GM12873 (cell line): ENCODE measurements around the gene POR.

Source experiments
- TF ChIP-seq, protein P1 (sequence below): IDR thresholded peaks from 2 replicates; pipeline ENCODE4 v1.5.1; 2012; ENCODE audit warnings: low read depth, mild to moderate bottlenecking, moderate library complexity, low read length, control low read depth; ENCODE audit not compliant: insufficient read depth; ENCODE audit errors: missing control alignments

Gene POR

DNA sequence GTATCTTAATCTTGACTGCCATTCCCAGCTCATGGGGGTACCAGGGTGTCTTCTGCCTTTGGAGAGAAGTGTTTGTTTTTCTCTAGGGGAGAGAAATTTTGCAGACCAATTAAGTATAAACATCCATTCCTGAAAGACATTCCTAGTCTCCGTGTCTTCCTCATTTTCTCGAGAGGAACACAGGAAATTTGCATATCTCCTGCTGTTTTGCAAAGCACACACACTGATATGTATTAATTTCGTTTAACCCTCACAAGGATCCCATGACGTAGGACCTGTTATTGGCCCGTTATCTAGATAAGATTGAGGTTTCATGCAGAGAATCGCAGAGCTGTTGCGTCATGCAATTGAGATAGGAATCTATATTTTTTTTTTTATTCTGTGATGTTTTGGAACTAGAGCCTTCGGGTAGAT is 35.2 kb upstream of the POR start:
- TF ChIP-seq, protein P1, sequence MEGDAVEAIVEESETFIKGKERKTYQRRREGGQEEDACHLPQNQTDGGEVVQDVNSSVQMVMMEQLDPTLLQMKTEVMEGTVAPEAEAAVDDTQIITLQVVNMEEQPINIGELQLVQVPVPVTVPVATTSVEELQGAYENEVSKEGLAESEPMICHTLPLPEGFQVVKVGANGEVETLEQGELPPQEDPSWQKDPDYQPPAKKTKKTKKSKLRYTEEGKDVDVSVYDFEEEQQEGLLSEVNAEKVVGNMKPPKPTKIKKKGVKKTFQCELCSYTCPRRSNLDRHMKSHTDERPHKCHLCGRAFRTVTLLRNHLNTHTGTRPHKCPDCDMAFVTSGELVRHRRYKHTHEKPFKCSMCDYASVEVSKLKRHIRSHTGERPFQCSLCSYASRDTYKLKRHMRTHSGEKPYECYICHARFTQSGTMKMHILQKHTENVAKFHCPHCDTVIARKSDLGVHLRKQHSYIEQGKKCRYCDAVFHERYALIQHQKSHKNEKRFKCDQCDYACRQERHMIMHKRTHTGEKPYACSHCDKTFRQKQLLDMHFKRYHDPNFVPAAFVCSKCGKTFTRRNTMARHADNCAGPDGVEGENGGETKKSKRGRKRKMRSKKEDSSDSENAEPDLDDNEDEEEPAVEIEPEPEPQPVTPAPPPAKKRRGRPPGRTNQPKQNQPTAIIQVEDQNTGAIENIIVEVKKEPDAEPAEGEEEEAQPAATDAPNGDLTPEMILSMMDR = no peak

GRCh38 chr7:75880242-75880641 is 34.7 kb upstream of the POR start:
- TF ChIP-seq, protein P1 = no peak

DNA sequence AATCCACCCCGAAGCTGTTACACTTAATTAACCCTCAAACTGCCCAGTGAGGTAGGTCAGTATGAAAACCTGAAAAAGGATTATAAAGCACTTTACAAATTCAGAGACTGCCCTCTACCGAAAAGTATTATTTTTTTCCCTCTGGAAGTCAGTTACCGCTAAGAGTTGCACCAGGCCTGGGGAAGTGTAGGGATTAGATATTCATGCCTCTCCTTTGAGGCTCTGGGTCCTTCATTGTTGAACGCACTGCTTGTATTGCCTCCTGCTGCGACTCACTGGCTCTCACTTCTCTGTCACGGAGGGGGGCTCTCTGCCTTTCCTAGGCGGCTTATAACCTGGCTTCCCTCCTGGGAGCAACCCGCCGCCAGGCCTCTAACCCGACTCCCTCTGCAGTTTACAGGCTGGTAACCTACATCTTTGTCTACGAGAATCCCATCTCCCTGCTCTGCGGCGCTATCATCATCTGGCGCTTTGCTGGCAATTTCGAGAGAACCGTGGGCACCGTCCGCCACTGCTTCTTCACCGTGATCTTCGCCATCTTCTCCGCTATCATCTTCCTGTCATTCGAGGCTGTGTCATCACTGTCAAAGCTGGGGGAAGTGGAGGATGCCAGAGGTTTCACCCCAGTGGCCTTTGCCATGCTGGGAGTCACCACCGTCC is 33.4 kb upstream of the POR start:
- TF ChIP-seq, protein P1 = no peak

DNA sequence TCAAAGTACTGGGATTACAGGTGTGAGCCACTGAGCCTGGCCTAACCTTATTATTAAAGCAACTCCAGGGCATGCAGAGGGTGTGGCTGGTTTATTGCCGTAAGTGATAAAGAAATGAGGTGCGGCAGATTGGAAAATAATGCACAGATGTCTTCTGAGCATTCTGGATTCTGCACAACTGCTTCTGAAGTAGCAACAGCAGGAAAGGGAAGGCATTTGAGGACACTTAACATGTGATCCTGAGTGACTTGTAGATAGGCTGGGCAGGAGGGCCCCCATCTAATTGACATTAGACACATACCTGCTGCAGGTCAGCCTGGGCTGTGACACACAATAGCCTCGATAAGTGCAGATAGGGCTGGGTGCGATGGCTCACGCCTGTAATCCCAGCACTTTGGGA is 30.5 kb upstream of the POR start:
- TF ChIP-seq, protein P1 = no peak

GRCh38 chr7:75885036-75885435 is 29.9 kb upstream of the POR start:
- TF ChIP-seq, protein P1 = no peak

DNA sequence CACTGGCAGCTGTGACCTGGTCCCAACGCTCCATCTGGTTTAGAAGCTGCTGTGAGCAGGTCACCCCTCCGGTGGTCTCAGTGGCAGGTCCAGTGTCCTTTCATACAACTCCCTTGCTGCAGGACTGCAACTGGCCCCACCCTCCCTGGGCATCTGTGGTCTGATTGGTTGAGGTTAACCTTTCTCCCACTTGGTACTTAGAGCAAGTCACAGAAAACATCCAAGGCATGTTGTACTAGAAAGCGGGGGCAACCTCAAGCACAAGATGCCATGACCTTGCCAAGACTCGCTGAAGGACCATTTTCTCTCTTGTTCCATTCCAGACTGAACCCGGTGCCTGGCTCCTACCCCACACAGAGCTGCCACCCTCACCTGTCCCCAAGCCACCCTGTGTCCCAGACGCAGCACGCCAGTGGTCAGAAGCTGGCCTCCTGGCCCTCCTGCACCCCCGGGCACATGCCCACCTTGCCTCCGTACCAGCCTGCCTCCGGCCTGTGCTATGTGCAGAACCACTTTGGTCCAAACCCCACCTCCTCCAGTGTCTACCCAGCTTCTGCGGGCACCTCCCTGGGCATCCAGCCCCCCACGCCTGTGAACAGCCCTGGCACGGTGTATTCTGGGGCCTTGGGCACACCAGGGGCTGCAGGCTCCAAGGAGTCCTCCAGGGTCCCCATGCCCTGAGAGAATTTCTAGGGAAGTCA is 27.1 kb upstream of the POR start:
- TF ChIP-seq, protein P1 = no peak

DNA sequence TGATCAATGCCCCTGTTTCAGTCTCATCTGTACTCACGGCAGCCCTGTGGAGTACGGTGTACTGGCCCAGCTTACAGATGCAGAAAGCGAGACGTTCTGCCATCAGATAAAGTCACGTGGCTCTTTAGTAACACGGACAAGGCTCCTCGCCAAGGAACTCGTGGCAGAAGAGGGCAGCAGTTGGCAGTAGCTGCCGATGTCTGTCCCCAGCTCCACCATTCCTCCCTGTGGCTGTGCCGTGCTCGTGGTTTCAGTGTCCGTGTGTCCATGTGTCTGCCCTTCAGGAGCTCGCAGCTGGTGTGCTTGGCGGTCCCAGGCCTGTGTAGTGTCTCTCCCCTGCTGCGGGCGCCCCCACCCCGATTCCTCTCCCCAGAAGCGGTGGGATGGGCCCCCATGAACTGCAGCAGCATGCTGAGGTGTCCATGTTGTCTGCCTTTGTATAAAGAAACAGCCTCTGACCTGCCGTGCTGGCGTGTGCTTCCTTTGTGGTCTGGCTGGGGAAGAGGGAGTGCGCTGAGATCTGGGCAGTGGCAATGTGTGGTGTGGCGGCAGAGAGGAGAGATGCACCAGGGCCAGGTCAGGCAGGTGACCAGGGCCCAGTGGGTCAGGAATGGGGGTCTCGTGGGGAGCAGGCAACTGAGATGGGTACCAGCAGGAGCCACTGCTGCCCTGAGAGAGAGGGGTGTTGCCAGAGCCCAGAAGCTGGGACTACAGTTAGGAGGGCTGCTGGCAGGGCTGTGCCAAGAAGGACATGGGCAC is 26.3 kb upstream of the POR start:
- TF ChIP-seq, protein P1 = no peak
